ENCODE results near the gene MBD5. TPM values are rescaled to one million over a fixed set of nuclear protein-coding genes. Genes with fewer than 3 reads are reported as not detected.

MBD5 gene
- total and polyA plus RNA-seq, 4 donors, result 5.7 to 140 (median 21.2) TPM

DNA sequence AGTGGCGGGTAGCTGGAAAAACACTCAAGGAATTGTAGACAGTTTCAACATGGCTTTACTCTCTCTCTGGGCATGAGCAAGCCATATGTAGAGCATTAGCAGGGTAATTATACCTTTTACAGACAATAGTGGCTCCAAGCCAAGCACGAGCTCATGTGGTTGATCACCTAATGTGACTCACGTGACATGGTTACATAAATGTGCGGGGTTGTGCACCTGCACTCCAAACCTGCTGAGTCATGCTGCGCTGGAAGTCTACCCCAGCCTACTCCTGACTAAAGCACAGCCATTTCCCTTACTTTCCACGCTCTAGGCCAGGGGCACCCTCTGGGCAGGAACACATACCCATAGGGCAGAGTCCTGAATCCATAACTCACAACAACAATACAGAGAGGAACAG, 232.8 kb downstream of the MBD5 start:
- Histone ChIP-seq H3K9ac (ENCODE audit: insufficient read depth in 1 of 2, low read length in 2 of 2) (no peak overlapping the region), H3K4me1 (ENCODE audit: control insufficient read depth in 5 of 5, insufficient read depth in 5 of 5, low read length in 5 of 5) (peaks cover 0 to 4% (median 0%) of the 10 kb centered on the region in 5 donors), H3K27ac (ENCODE audit: low read depth in 1 of 2, low read length in 1 of 2) (no peak overlapping the region), H3K4me3 (no peak overlapping the region), H3K9me3 (ENCODE audit: control insufficient read depth in 4 of 4, insufficient read depth in 3 of 4, low read length in 3 of 4) (peaks cover 0 to 24% (median 8%) of the 10 kb centered on the region in 4 donors), H3K36me3 (ENCODE audit: control insufficient read depth in 4 of 4, insufficient read depth in 4 of 4, low read length in 4 of 4) (peaks cover 0 to 27% (median 5%) of the 10 kb centered on the region in 4 donors), H3K27me3 (ENCODE audit: control insufficient read depth in 3 of 3, insufficient read depth in 3 of 3, low read length in 2 of 3) (no peaks in the 10 kb centered on the region)
- 95% methylated on average over 6 of the region's 6 CpGs for WGBS, 2 donors
- peak in 1 of 3 donors; percentile 19 for DNase-seq
- no peak for ATAC-seq (ENCODE audit: insufficient read depth, low FRiP score)
- TF ChIP-seq, protein P1, sequence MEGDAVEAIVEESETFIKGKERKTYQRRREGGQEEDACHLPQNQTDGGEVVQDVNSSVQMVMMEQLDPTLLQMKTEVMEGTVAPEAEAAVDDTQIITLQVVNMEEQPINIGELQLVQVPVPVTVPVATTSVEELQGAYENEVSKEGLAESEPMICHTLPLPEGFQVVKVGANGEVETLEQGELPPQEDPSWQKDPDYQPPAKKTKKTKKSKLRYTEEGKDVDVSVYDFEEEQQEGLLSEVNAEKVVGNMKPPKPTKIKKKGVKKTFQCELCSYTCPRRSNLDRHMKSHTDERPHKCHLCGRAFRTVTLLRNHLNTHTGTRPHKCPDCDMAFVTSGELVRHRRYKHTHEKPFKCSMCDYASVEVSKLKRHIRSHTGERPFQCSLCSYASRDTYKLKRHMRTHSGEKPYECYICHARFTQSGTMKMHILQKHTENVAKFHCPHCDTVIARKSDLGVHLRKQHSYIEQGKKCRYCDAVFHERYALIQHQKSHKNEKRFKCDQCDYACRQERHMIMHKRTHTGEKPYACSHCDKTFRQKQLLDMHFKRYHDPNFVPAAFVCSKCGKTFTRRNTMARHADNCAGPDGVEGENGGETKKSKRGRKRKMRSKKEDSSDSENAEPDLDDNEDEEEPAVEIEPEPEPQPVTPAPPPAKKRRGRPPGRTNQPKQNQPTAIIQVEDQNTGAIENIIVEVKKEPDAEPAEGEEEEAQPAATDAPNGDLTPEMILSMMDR (IDR thresholded peaks at IDR 0.05; ENCODE audit: control extremely low read depth, extremely low read depth), result no peak

DNA sequence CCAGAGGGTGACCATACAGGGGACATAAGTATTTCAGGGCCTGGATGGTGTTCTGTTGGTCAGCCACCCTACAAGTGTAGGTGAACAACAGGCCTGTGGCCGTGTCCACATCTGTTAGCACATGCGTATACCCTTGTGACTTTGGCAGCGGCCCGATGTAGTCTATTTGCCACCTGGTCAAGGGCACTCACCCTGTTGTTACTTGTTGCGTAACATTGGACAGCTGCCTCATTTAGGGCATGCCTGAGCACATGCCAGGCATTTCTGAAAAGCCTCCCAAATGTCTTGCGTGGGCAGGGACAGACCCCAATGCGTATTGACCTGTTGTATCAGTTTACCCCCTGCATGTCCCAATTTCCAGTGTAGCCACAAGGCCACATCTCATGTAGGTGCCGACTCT, 235.0 kb downstream of the MBD5 start:
- TF ChIP-seq, protein P1 (IDR thresholded peaks at IDR 0.05; ENCODE audit: control extremely low read depth, extremely low read depth), result no peak
- Histone ChIP-seq H3K27ac (ENCODE audit: low read depth in 1 of 2, low read length in 1 of 2) (no peak overlapping the region), H3K36me3 (ENCODE audit: control insufficient read depth in 4 of 4, insufficient read depth in 4 of 4, low read length in 4 of 4) (peaks cover 0 to 32% (median 5%) of the 10 kb centered on the region in 4 donors), H3K27me3 (ENCODE audit: control insufficient read depth in 3 of 3, insufficient read depth in 3 of 3, low read length in 2 of 3) (no peaks in the 10 kb centered on the region), H3K9me3 (ENCODE audit: control insufficient read depth in 4 of 4, insufficient read depth in 3 of 4, low read length in 3 of 4) (peaks cover 0 to 24% (median 9%) of the 10 kb centered on the region in 4 donors), H3K4me3 (no peak overlapping the region), H3K9ac (ENCODE audit: insufficient read depth in 1 of 2, low read length in 2 of 2) (no peak overlapping the region), H3K4me1 (ENCODE audit: control insufficient read depth in 5 of 5, insufficient read depth in 5 of 5, low read length in 5 of 5) (peaks cover 0 to 4% (median 0%) of the 10 kb centered on the region in 5 donors)
- DNase-seq (no peak), ATAC-seq (ENCODE audit: insufficient read depth, low FRiP score) (peak; percentile 49)
- 74 to 89% methylated on average over 8 of the region's 8 CpGs for WGBS, 2 donors

DNA sequence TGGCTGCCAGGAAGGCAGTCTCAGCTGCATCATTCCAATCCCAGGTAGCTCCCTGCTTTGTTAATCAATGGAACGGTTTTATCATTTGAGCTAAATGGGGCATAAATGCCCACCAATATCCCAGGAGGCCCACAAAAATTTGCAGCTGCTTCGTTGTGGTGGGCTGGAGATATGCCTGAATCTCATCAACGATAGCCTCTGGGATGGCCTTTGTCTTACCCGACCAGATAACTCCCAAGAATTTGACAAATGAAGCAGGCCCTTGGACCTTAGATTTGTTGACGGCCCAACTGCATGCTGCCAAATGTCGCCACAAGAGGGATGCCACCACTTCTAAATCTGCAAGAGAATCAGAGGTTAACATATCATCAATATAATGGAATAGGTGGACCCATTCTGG, 236.4 kb downstream of the MBD5 start:
- Histone ChIP-seq H3K27ac (ENCODE audit: low read depth in 1 of 2, low read length in 1 of 2) (no peak overlapping the region), H3K9ac (ENCODE audit: insufficient read depth in 1 of 2, low read length in 2 of 2) (no peak overlapping the region), H3K4me3 (no peak overlapping the region), H3K27me3 (ENCODE audit: control insufficient read depth in 3 of 3, insufficient read depth in 3 of 3, low read length in 2 of 3) (no peaks in the 10 kb centered on the region), H3K36me3 (ENCODE audit: control insufficient read depth in 4 of 4, insufficient read depth in 4 of 4, low read length in 4 of 4) (peaks cover 0 to 32% (median 5%) of the 10 kb centered on the region in 4 donors), H3K4me1 (ENCODE audit: control insufficient read depth in 5 of 5, insufficient read depth in 5 of 5, low read length in 5 of 5) (peaks cover 0 to 4% (median 0%) of the 10 kb centered on the region in 5 donors), H3K9me3 (ENCODE audit: control insufficient read depth in 4 of 4, insufficient read depth in 3 of 4, low read length in 3 of 4) (peaks cover 0 to 24% (median 9%) of the 10 kb centered on the region in 4 donors)
- TF ChIP-seq, protein P1 (IDR thresholded peaks at IDR 0.05; ENCODE audit: control extremely low read depth, extremely low read depth), result no peak
- ATAC-seq (ENCODE audit: insufficient read depth, low FRiP score), result no peak
- WGBS, 2 donors, result 89 to 96% methylated on average over 6 of the region's 6 CpGs
- no peak for DNase-seq

DNA sequence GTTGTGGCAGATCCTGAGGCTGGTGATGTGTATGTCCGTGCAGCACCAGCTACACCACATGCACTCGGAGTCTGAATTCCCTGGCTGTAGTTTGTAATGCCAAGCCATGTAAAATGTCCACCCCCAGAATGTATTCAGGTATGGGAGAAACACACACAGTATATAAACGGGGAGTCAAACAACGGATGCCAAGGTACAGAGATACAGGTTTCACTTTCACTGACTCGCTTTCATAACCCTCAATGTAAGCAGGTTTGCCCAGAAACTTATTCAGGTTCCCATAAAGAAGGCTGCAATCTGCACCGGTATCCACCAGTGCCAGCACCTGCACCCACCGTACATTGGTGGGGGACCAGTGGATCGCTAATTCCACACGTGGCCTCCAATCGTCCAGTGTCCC, 237.2 kb downstream of the MBD5 start:
- H3K27me3 ChIP-seq (ENCODE audit: control insufficient read depth in 3 of 3, insufficient read depth in 3 of 3, low read length in 2 of 3), result no peaks in the 10 kb centered on the region
- no peak for ATAC-seq (ENCODE audit: insufficient read depth, low FRiP score)
- no peak overlapping the region for H3K27ac ChIP-seq (ENCODE audit: low read depth in 1 of 2, low read length in 1 of 2)
- H3K9ac ChIP-seq (ENCODE audit: insufficient read depth in 1 of 2, low read length in 2 of 2), result no peak overlapping the region
- peaks cover 0 to 32% (median 5%) of the 10 kb centered on the region in 4 donors for H3K36me3 ChIP-seq (ENCODE audit: control insufficient read depth in 4 of 4, insufficient read depth in 4 of 4, low read length in 4 of 4)
- no peak overlapping the region for H3K4me3 ChIP-seq
- 78% methylated on average over 10 of the region's 10 CpGs for WGBS, 2 donors
- peaks cover 0 to 2% (median 0%) of the 10 kb centered on the region in 5 donors for H3K4me1 ChIP-seq (ENCODE audit: control insufficient read depth in 5 of 5, insufficient read depth in 5 of 5, low read length in 5 of 5)
- no peak for DNase-seq
- TF ChIP-seq, protein P1 (IDR thresholded peaks at IDR 0.05; ENCODE audit: control extremely low read depth, extremely low read depth), result no peak
- H3K9me3 ChIP-seq (ENCODE audit: control insufficient read depth in 4 of 4, insufficient read depth in 3 of 4, low read length in 3 of 4), result peaks cover 0 to 21% (median 7%) of the 10 kb centered on the region in 4 donors
